Measurements from ENCODE around the gene ZC3HAV1. TPM values are rescaled to one million over a fixed set of nuclear protein-coding genes. Genes with fewer than 3 reads are reported as not detected.

The ZC3HAV1 gene
- total and polyA plus RNA-seq, 2 of the 13 experiments (the other 11 are each of a cell fraction or from before 2014, with no cell fraction given): 12.7 to 23.7 TPM

- TF ChIP-seq ISL2 (CRISPR knock-in tag; IDR thresholded peaks at IDR 0.05): no peak
- no peak for TF ChIP-seq IKZF1 (IDR thresholded peaks at IDR 0.05)
- no peak for TF ChIP-seq TRIM22 (IDR thresholded peaks at IDR 0.05)
- no peak for TF ChIP-seq ZSCAN29 (CRISPR knock-in tag; conservative IDR thresholded peaks at IDR 0.05)
- no peak for TF ChIP-seq ZUFSP (CRISPR knock-in tag; IDR thresholded peaks at IDR 0.05; ENCODE audit: borderline replicate concordance)
- TF ChIP-seq ZC3H13 (CRISPR knock-in tag; IDR thresholded peaks at IDR 0.05): no peak
- ChIA-PET CTCF (ENCODE audit: low intra/inter-chr PET ratio, low total read pairs) (no interaction called here), POLR2A (no interaction called here)
- Histone ChIP-seq H3K9ac (ENCODE audit: insufficient read depth, low read depth, low read length) (no peak overlapping the region), H3K9me3 (ENCODE audit: low read length) (no peaks in the 10 kb centered on the region), H2AFZ (ENCODE audit: low read length) (no peak overlapping the region), H3K36me3 (replicated peaks in 1 of 2; ENCODE audit: control insufficient read depth in 1 of 2, insufficient read depth in 2 of 2, low read length in 2 of 2) (peaks cover 2 to 24% of the 10 kb centered on the region in 2 experiments; a peak in 3 of 5 replicates), H3K27me3 (ENCODE audit: control insufficient read depth in 1 of 2, insufficient read depth in 2 of 2, low read length in 2 of 2) (no peaks in the 10 kb centered on the region), H3K79me2 (ENCODE audit: insufficient read depth, low read length) (peaks cover 30% of the 10 kb centered on the region), H3K4me3 (replicated peaks in 1 of 3; ENCODE audit: insufficient read depth in 1 of 3, low read depth in 2 of 3, low read length in 3 of 3) (no peak overlapping the region), H3K4me1 (ENCODE audit: insufficient read depth, low read length) (peaks cover 18% of the 10 kb centered on the region), H3K4me2 (ENCODE audit: low read depth, low read length) (no peak overlapping the region), H4K20me1 (ENCODE audit: insufficient read depth, low read length) (0 out of 2 replicates have a peak, but pooled peaks cover 5% of the 10 kb centered on the region), H3K27ac (ENCODE audit: extremely low read length, insufficient read depth, low read length) (no peak overlapping the region)
- WGBS (ENCODE audit: low lambda C conversion rate): 96% methylated on average over 9 of the region's 9 CpGs
- no TSS peak for BruUV-seq (replicated peaks)
- ATAC-seq (no peak), DNase-seq (ENCODE audit: low spot score) (no peak), FAIRE-seq (no peak)
- intact Hi-C loops (cut with micrococcal nuclease; ENCODE audit: unreplicated experiment): no loop called here
- in situ Hi-C loops (cut with HindIII; ENCODE audit: extremely low pct_ligation_motif_present, low pct_unique_long_range_greater_than_20kb): no loop called here
Measured at GRCh38 chr7:139092090-139092796, 17.3 kb downstream of the ZC3HAV1 start.
